Panc1 (cell line): ENCODE measurements around the gene APLF. TPM values are rescaled to one million over a fixed set of nuclear protein-coding genes. Genes with fewer than 3 reads are reported as not detected.
"Not testable (repeated sequence)": the region's sequence is repeated elsewhere in the genome, so short reads cannot be mapped to it uniquely, and the experiment has no call there.

Experiments
- ATAC-seq: fragments of 200-7000 bp; cut with Tn5 transposase; 2 replicates; pipeline ENCODE4 v1.9.1; 2020; ENCODE audit warnings: mild to moderate bottlenecking, moderate library complexity
- BruUV-seq: library from RNA; stranded (reverse); fragments of 400-500 nt; replicated peaks from 2 replicates; lab custom pipeline; 2021; lab: Mats Ljungman, UMichigan
- CTCF ChIA-PET: fragments of 300-600 bp; sonication (Branson Sonifier 250); formaldehyde crosslinking; loops from one replicate; lab custom pipeline; 2022; ENCODE audit warnings: antibody characterized with exemption; lab: Charles Lee
- POLR2A ChIA-PET: fragments of 300-600 bp; sonication (Branson Sonifier 250); formaldehyde crosslinking; loops from one replicate; lab custom pipeline; 2022; ENCODE audit warnings: antibody characterized with exemption; lab: Charles Lee
- DNase-seq: peaks from one replicate; pipeline ENCODE4 v3.0.0-alpha.2; 2010; ENCODE audit warnings: low read depth, low spot score
- H3K27ac ChIP-seq: 2 replicates; pipeline ENCODE4 v1.5.1; 2011; ENCODE audit warnings: mild to moderate bottlenecking, low read length, inconsistent platforms
- H3K27me3 ChIP-seq: fragments of 200-500 bp; sonication (Bioruptor generic); 2 replicates; pipeline ENCODE4 v1.6.0; 2014; ENCODE audit warnings: low read length, inconsistent platforms; ENCODE audit not compliant: control insufficient read depth, insufficient read depth
- H3K36me3 ChIP-seq: fragments of 200-500 bp; sonication (Bioruptor generic); 2 replicates; pipeline ENCODE4 v1.5.1; 2014; ENCODE audit warnings: inconsistent platforms, mild to moderate bottlenecking, low read length, moderate library complexity; ENCODE audit not compliant: control insufficient read depth, insufficient read depth
- H3K4me1 ChIP-seq: 2 replicates; pipeline ENCODE4 v1.5.1; 2011; ENCODE audit warnings: inconsistent platforms, mild to moderate bottlenecking, low read length, moderate library complexity; ENCODE audit not compliant: control insufficient read depth, insufficient read depth
- H3K4me3 ChIP-seq, 2 experiments: 2 replicates each; pipeline ENCODE4 v1.5.1; 2011 to 2012; ENCODE audit warnings: low read depth in 2 of 2, low read length in 2 of 2, mild to moderate bottlenecking in 2 of 2, inconsistent platforms in 1 of 2, moderate library complexity in 1 of 2
- H3K9me3 ChIP-seq: fragments of 200-500 bp; sonication (Bioruptor generic); 2 replicates; pipeline ENCODE4 v1.5.1; 2014; ENCODE audit warnings: low read depth, mild to moderate bottlenecking, inconsistent platforms, low read length, moderate library complexity; ENCODE audit not compliant: control insufficient read depth, insufficient read depth
- POLR2AphosphoS5 ChIP-seq: IDR thresholded peaks from 2 replicates; pipeline ENCODE4 v1.6.1; 2012; ENCODE audit warnings: mild to moderate bottlenecking, low read depth, low read length, moderate library complexity
- SIN3A ChIP-seq: IDR thresholded peaks from 2 replicates; pipeline ENCODE4 v1.6.1; 2012; ENCODE audit warnings: low read depth, mild to moderate bottlenecking, low read length, moderate library complexity, borderline replicate concordance; ENCODE audit not compliant: insufficient read depth
- TCF7L2 ChIP-seq: IDR thresholded peaks from 2 replicates; pipeline ENCODE4 v1.6.1; 2011; ENCODE audit warnings: mild to moderate bottlenecking, low read depth, low read length, inconsistent platforms
- in situ Hi-C: cut with HindIII; loops from 2 replicates; pipeline ENCODE4 v1.10.0; 2016; ENCODE audit warnings: low sequenced_read_pairs, low pct_unique_long_range_greater_than_20kb
- intact Hi-C: fragments of 100-400 bp; cut with micrococcal nuclease; formaldehyde crosslinking; loops from one replicate; pipeline ENCODE4 v1.10.0; 2022; ENCODE audit not compliant: unreplicated experiment
- total RNA-seq: library from RNA; stranded (reverse); gene quantifications from one replicate; pipeline ENCODE4 v1.2.1, GENCODE V29; 2021; ENCODE audit not compliant: unreplicated experiment
- TF ChIP-seq, protein P1 (sequence below): fragments of 450-650 bp; IDR thresholded peaks from 2 replicates; pipeline ENCODE4 v1.5.1; 2017; ENCODE audit warnings: mild to moderate bottlenecking
- TF ChIP-seq, protein P2 (sequence below), 2 experiments: IDR thresholded peaks; 2 replicates each; pipeline ENCODE4 v1.6.1; 2011 to 2012; ENCODE audit warnings: low read depth in 2 of 2, control low read depth in 1 of 2, low read length in 1 of 2, mild to moderate bottlenecking in 1 of 2, moderate library complexity in 1 of 2; ENCODE audit not compliant: insufficient read depth in 1 of 2

The APLF gene
- total RNA-seq, 1 experiment from 2014 or later, result 2.6 TPM

DNA sequence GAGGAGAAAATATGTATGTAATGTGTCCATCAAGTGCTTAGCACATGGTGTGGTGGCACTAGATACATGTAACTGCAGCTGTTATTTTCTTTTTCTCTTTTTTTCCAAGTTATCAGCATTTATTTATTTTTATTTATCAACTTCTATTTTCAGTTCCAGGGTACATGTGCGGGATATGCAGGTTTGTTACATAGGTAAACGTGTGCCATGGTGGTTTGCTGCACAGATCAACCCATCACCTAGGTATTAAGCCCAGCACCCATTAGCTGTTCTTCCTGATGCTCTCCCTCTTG lies 128.1 kb downstream of the APLF start:
- intact Hi-C loops, DNase-seq, H3K27ac ChIP-seq, H3K9me3 ChIP-seq, H3K36me3 ChIP-seq, ATAC-seq, in situ Hi-C loops, H3K27me3 ChIP-seq, H3K4me3 ChIP-seq, POLR2A ChIA-PET, H3K4me1 ChIP-seq, BruUV-seq: not testable (repeated sequence)
- CTCF ChIA-PET, result interaction anchor here (0.6 to 1.6 kb wide), 7 partner anchors 31 to 156 kb away, joined by 3 to 11 read pairs (median 3); no protein-coding TSS in a partner anchor
- TF ChIP-seq, protein P1, sequence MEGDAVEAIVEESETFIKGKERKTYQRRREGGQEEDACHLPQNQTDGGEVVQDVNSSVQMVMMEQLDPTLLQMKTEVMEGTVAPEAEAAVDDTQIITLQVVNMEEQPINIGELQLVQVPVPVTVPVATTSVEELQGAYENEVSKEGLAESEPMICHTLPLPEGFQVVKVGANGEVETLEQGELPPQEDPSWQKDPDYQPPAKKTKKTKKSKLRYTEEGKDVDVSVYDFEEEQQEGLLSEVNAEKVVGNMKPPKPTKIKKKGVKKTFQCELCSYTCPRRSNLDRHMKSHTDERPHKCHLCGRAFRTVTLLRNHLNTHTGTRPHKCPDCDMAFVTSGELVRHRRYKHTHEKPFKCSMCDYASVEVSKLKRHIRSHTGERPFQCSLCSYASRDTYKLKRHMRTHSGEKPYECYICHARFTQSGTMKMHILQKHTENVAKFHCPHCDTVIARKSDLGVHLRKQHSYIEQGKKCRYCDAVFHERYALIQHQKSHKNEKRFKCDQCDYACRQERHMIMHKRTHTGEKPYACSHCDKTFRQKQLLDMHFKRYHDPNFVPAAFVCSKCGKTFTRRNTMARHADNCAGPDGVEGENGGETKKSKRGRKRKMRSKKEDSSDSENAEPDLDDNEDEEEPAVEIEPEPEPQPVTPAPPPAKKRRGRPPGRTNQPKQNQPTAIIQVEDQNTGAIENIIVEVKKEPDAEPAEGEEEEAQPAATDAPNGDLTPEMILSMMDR, result peak; percentile 53

DNA sequence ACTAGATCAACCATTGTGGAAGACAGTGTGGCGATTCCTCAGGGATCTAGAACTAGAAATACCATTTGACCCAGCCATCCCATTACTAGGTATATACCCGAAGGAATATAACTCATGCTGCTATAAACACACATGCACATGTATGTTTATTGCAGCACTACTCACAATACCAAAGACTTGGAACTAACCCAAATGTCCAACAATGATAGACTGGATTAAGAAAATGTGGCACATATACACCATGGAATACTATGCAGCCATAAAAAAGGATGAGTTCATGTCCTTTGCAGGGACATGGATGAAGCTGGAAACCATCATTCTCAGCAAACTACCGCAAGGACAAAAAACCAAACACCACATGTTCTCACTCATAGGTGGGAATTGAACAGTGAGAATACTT lies 133.1 kb downstream of the APLF start:
- intact Hi-C loops, H3K4me1 ChIP-seq, H3K9me3 ChIP-seq, H3K27me3 ChIP-seq, BruUV-seq, H3K27ac ChIP-seq, H3K4me3 ChIP-seq, ATAC-seq, in situ Hi-C loops, DNase-seq, POLR2A ChIA-PET, H3K36me3 ChIP-seq, CTCF ChIA-PET: not testable (repeated sequence)

DNA sequence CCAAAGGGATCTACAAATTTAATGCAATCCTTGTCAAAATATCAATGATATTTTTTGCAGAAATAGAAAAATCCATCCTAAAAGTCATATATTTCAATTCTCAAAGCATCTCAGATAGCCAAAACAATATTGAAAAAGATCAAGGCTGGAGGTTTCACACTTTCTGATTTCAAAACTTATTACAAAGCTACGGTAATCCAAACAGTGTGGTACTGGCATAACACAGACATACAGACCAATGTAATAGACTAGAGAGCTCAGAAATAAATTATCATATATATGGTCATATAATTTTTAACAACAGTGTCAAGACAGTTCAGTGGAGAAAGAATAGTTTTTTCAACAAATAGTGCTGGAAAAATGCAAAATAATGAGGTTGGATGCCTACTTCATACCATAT lies 135.7 kb downstream of the APLF start:
- POLR2A ChIA-PET, result no interaction called here
- ATAC-seq (no peak), DNase-seq (no peak)
- Histone ChIP-seq H3K36me3 (no peaks in the 10 kb centered on the region), H3K27me3 (no peaks in the 10 kb centered on the region), H3K4me3 (no peak overlapping the region), H3K4me1 (no peaks in the 10 kb centered on the region), H3K9me3 (peaks cover 5% of the 10 kb centered on the region; the same call in 1 of the 2 replicates), H3K27ac (no peak overlapping the region)
- CTCF ChIA-PET, result no interaction called here
- TF ChIP-seq, protein P2, sequence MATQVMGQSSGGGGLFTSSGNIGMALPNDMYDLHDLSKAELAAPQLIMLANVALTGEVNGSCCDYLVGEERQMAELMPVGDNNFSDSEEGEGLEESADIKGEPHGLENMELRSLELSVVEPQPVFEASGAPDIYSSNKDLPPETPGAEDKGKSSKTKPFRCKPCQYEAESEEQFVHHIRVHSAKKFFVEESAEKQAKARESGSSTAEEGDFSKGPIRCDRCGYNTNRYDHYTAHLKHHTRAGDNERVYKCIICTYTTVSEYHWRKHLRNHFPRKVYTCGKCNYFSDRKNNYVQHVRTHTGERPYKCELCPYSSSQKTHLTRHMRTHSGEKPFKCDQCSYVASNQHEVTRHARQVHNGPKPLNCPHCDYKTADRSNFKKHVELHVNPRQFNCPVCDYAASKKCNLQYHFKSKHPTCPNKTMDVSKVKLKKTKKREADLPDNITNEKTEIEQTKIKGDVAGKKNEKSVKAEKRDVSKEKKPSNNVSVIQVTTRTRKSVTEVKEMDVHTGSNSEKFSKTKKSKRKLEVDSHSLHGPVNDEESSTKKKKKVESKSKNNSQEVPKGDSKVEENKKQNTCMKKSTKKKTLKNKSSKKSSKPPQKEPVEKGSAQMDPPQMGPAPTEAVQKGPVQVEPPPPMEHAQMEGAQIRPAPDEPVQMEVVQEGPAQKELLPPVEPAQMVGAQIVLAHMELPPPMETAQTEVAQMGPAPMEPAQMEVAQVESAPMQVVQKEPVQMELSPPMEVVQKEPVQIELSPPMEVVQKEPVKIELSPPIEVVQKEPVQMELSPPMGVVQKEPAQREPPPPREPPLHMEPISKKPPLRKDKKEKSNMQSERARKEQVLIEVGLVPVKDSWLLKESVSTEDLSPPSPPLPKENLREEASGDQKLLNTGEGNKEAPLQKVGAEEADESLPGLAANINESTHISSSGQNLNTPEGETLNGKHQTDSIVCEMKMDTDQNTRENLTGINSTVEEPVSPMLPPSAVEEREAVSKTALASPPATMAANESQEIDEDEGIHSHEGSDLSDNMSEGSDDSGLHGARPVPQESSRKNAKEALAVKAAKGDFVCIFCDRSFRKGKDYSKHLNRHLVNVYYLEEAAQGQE (IDR thresholded peaks at IDR 0.05; ENCODE audit: insufficient read depth in 1 of 2, low read depth in 2 of 2, low read length in 1 of 2), result no peak
- TF ChIP-seq TCF7L2, result no peak
- no peak for TF ChIP-seq SIN3A
- TF ChIP-seq POLR2AphosphoS5, result no peak
- TF ChIP-seq, protein P1, result no peak
- intact Hi-C loops, result no loop called here
- in situ Hi-C loops, result no loop called here
- BruUV-seq, result no TSS peak
